ENCODE data around the gene LATS1.
"Not testable (repeated sequence)": the region's sequence is repeated elsewhere in the genome, so short reads cannot be mapped to it uniquely, and the experiment has no call there.

LATS1 gene

DNA sequence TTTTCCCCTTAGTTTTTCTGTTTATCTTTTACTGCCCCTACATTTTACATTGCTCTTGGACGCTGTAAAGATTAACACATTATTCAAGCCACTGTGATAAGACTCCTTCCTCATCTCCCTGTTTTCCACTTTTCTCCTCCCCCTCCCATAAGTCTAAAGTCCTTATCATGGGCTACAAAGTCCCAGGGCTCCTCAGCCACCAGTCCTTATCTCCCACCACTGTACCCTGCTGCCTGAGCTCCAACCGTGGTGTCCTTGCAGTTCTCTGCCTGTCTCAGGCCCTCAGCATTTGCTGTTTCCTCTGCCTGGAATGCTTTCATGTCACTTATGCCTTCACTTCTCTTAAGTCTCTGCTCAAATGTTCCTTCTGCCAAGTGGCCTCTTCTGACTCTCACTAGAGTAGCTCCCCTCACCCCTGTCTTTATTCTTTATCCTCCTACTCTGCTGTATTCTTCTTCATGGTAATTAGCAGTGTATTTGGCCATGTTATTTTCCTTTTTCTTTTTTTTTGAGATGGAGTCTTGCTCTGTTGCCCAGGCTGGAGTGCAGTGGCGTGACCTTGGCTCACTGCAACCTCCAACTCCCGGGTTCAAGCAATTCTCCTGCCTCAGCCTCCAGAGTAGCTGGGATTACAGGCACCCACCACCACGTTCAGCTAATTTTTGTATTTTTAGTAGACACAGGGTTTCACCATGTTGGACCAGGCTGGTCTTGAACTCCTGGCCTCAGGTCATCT is 10.8 kb upstream of the LATS1 start:
- DNase-seq = no peak

DNA sequence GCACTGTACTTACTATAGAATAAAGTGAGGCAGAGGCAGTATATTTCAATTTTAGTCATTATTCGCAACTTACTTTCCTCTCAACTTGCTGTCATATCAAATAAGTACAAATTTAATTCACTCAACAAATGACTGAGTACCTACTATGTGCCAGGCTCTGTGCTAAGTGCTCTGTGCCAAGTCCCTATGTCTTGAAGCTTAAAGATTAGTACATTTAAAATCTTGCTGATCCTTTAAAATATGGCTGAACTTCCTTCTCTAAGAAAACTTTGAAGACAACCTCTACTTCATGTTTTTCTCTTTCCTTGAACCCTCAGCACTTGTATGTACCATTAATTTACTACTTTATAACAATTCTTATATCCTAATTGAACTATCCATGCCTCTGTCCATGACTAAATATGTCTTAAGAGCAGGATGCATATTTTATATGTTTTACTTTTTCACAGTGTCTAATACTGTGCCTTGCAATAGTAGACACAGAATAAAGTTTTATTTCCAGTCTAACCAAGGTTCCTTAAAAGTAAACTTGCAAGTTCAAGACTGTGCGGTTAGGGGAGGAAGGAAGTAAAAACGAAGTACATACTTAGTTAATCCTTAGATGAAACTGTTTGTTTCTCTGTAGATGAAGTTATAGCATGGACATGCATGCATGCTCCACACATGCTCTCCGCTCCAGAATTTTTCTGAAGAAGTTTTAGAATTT is 10.0 kb upstream of the LATS1 start:
- DNase-seq = peak; percentile 37 to 62 (median 61)

DNA sequence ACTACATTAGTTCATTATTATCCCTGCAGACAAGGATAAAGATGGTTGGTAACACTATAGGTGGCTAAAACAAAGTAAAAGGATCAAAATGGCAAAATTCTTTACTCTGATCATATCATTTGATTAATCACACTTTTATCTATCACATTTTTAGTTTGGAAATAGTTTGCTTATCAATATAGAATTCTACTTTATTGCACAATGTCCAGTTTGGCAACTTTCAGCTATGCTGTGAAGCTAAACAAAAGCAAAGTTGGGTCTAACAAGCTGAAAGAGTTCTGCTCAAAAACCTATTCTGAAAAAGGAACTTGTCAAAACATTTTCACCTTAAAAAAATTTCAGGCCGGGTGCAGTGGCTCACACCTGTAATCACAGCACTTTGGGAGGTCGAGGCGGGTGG is 7.9 kb upstream of the LATS1 start:
- no peak for DNase-seq

DNA sequence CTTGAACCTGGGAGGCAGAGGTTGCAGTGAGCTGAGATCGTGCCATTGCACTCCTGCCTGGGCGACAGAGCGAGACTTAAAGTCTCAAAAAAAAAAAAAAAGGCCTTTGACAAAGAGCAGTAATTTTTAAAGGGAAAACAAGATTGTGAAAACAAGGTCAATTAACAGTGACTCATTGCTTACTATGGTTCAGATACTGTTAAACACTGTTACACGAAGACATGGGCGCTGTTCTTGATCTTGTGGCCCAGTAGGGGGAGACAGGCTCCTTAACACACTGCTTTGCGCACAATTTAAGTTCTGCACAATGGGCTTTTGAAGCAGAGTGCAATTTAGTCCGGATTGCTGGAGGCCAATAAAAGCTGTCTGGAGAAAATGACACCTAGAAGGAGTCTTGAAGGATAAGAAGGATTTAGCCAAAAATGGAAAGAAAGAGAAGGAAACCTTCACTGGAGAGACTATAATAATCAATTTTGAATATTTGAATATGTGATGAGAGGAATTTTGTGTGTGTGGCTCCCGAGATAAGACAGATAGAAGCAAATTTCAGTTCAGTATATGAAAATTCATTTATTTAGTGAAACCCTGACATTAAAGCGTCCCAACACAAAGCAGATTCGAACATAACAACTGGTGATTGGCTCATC is 6.0 kb upstream of the LATS1 start:
- DNase-seq = peak; percentile 82 to 88 (median 87)

DNA sequence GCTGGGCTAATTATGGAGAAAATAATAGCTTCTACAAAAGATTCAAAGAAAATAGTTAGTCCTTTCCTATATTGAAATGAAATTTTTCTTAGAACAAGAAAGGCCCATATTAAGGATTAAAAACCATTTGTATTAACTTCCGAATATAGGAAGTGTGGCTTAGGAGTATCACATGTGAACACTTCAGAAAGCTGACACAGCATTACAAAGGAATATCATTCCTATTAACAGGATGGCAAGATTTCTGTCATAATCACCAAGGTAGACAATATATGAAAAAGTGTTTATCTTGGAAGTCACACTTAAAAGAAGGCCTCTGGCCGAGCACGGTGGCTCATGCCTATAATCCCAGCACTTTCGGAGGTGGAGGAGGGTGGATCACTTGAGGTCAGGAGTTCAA is 5.4 kb upstream of the LATS1 start:
- no peak for DNase-seq

DNA sequence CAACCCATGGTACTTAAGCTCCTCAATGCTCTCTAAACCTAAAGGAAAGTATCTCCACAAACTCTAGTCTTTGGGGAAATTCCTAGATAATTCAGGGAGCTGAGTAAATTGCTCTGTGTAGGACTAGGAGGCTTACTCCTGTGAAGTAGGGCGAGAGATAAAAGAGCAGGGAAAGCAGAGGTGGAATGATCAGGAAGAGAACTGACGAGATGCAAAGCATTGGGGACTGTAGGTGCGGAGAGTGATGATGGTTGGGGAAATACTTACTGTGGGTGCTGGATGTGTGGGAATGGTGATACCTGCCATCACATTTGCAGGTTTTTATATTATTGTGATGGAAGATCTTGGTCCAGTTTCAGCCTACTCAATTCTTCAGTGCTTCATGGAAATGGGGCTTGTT is 1.6 kb upstream of the LATS1 start:
- DNase-seq = no peak

DNA sequence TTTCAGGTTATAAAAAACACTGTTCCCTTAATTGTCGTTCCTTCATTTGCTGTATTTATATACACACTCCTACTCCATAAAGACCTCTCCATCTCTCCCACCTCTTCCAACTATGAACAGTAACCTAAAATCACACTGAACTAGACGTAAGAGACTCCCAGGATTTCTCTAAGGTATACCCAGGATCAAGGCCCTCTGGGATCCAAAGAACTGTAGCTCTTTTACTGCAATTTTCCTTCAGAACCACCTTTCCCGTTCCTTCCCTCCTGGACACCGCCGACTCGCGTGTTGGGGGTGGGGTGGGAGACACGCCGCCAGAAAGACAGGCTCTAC is 680 bp downstream of the LATS1 start:
- DNase-seq = peak in 1 of 3 donors; percentile 2

DNA sequence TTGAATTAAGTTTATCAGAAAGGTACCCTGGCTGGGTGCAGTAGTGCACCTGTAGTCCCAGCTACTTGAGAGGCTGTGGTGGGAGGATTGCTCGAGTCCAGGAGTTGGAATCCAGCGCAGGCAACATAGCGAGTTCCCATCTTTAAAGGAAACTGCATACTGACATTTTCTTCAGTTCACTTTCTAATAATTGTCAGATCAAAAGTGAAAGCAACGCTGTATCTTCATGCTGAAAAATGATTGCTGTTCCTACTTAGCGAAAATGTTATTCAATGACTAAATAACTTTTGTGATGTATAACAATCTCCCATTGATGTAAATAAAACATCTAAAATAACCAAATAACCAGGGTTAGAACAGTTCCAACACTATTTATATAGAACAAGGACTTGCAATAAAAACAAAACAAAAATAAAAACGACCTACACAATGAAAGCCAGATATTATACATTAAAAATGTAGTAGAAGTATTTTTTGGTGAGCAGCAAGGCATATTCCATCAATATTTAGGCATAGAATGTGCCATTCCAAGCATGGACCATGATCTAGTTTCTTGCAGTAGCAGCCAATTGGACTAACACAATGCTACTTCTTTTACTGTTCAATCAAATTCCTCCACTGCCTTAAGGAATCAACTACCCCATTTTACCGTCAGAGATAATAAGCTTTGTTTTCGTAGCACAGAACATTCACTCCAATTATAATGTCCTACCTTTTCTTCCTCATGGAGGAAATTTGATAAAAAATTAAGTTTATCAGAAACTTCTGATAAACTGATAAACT is 1.5 kb downstream of the LATS1 start:
- DNase-seq = peak; percentile 19 to 64 (median 46)

DNA sequence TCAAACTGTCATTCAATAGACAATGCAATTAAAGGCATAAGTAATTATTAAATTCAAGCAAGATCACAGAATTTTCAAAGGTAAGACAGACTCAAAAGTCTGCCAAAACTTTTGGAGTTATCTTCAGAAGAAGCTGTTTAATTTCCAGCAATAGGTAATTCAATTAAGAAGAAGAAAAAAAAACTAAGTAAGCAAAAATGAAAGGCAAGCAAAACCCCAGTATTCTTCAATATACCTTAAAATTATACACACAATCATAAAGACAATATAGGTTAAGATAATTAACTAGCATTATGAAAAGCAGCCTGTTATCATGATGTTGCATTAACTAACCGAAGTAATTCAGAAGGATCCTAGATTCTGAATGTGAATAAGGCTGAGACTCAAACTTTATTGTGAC is 3.5 kb downstream of the LATS1 start:
- DNase-seq = no peak

DNA sequence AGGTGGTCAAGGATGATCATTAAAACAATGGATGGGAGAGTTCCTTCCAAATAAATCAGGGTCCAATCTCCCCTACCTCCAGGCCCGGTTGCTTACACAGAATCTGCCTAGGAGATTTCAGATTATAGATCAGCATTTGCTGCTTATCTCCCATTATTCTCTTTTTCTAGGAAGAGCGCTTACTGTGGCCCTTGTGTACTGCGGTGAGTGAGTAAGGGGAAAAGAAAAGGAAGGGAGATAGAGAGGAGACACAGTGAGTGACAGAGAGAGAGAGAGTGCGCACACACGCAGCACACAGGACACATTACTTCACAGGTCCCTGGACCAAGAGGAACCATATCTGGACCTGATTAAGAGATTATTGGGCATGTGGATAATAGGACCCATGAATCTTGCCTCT is 6.2 kb downstream of the LATS1 start:
- no peak for DNase-seq

DNA sequence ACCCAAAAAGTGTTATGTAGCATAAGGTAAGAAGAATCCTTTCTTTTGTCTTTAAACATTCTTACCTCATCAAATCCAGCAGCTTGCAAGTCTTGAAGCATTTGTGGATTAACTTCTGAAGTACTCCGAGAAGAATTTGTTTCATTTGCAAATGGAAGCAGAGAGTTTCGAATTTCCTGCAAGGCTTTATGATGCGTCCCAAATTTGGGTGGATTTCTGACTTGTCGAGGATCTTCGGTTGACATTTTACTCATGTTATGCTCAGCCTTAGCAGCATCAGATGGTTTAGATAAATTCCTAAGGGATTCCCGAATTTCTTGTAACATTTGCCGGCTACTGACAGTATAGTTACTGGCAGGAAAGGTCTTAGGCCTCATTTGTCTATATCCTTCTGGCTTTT is 16.2 kb downstream of the LATS1 start:
- no peak for DNase-seq

DNA sequence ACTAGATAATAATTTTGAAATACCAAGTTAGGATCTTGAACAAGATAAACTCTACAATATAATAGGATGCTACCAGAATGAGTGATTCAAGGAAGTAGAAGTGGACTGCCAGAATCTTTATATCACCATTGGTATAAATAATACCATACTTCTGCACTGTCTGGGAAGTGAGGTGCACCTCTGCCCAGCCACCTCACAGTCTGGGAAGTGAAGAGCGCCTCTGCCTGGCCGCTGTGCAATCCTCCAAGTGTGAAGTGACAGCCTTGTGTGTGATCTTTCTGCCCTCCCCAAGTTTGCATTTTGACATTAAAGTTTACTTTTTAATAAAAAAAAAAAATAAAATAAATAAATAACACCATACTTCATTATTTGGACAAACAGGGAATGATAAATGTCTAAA is 18.8 kb downstream of the LATS1 start:
- DNase-seq = no peak

DNA sequence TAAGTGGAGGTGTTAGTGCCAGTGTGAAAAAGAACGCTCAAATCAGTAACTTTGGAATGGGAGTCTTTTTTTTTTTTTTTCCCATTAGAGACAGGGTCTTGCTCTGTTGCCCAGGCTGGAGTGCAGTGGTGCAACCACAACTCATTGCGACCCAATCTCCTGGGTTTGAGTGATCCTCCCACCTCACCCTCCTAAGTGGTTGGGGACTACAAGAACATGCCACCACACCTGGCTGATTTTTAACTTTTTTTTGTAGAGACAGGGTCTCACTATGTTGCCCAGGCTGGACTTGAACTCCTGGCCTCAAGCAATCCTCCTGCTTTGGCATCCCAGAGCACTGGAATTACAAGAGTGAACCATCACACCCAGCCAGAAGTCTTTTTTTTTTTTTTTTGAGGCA is 19.7 kb downstream of the LATS1 start:
- DNase-seq = no peak

DNA sequence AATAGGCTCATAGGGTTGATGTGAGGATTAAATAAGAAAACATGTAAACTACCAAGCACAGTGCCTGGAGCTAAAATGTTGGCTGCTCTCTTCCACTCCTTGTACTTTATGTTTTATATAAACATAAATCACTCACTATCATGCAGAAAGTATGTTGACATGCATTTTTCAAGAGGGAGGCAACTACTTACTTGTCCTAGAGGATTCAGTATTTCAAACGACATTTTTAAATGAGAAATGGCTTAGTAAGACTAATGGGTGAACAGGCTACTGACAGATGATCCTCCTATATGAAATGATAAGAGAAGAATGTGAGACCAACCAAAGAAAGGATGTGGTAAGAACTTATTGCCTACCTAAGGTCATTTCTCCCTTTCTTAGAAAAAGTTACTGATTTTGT is 21.0 kb downstream of the LATS1 start:
- no peak for DNase-seq

DNA sequence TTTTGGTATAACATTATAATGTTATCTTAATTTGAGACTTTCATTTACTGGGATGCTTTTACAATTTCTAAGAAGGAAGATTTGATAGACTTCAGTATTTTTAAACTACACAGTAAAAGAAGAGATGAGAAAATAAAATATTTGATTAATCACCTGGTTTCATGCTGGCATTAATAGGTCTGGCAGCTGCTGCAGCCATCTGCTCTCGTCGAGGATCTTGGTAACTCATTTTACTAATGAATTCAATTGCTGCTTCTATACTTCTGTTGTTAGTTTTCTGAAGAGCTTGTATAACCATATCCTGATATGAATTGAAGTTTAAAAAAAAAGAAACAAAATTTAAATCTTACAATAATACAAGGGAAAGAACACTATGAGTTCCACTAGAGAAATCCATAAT is 23.0 kb downstream of the LATS1 start:
- no peak for DNase-seq

DNA sequence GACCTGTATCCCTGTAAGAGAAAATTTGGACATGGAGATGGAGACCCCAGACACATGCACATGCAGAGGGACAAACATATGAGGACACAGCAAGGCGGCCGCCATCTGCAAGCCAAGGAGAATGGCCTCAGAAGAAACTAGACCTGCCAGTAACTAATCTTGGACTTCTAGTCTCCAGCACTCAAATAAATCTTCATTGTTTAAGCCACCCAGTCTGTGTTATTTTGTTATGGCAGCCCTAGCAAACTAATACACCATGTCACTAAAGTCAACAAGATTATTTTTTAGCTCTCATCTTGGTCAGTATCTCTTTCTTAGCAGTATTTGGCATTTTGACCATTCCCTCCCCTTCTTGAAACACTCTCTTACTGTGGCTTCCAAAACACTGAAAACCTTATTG is 26.7 kb downstream of the LATS1 start:
- DNase-seq = no peak

DNA sequence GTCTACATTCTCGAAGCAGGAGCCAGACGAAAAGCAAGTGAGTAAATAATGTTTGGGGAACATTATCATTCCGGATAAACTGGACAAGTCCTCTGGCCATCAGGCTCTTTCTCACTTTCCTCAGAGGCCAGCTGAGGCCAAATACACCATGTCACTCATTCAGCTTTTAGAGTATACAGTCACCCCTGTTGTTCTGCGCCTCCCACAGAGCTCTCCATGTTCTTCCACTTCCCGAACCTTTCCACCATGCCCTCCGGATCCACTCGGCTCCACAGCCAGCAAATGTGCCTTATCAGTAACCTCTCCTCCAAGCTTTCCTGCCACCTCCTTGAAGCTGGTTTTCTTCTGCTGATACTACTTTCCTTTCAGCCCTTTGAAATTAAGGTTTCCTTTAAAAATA is 31.7 kb downstream of the LATS1 start:
- no peak for DNase-seq

DNA sequence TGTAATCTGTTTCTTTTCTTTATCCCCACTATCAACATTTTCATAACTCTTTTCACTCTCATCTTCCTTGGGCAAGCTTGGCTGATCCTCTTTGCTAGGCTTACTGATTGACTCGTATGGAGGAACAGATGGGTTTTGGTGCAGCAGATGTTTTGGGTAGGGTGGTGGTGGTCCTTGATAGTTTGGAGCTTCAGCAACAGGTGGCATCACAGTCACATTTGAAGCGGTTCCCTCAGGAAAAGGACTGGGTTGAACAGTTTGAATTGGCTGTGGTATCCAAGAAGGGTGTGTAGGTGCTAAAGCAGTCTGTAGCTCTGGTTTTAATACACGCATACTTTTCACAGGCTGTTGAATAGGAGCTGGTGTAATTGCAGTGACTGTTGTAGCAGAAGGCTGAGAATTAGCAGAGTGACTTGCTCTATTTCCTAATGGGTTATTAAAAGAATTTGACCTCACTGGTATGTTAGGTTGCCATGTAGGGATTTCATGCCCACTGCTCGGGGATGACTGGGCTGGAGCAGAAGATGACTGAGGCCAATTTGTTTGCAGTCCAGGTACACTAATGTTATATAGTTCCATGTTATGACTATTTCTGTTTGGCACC is 34.5 kb downstream of the LATS1 start:
- DNase-seq = no peak

DNA sequence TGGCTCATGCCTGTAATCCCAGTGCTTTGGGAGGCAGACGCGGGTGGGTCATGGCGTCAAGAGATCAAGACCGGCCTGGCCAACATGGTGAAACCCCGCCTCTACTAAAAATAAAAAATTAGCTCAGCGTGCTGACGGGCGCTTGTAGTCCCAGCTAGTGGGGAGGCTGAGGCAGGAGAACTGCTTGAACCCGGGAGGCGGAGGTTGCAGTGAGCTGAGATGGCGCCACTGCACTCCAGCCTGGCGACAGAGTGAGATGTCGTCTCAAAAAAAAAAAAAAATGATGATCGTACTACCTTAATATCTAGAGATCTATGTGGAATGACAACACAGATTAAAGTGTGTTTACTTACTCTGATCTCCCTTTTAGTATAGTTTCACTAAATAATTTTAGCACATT is 36.1 kb downstream of the LATS1 start:
- not testable (repeated sequence) for DNase-seq

DNA sequence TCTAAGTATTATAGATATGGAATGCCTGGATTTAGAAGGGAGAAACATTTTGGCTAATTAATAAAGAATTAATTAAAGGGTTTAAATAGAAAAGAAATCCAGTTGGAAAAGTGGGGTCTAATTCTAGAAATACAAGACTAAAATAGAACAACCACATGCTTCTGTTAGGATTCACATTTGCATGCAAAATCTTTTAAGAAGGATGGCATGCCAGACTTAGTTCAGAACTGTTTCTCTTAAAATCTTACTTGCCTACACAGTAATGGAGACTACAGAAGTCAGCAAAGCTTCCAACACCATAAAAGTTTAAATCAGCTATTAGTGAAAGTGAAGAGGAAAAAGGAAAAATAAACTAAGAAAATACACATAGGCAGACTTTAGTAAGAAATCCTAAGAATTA is 36.7 kb downstream of the LATS1 start:
- no peak for DNase-seq

DNA sequence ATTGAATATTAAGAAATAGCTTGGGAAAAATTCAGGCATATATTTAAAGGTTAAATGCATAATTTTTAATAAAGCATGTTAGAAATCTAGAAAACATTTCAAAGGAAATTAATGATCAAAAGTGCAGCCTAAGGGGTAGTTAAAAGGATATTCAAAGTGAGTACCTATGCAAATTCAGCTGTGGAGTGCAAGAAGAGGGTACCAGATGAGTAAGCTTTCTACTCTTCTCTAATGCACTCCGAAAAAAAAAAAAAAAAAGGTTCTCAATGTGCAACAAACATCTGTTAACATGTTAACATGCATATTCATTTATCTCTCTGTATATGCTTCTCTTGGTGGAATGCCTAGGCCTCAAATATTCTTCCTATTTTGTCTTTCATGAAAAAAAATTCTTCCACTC is 37.4 kb downstream of the LATS1 start:
- no peak for DNase-seq

DNA sequence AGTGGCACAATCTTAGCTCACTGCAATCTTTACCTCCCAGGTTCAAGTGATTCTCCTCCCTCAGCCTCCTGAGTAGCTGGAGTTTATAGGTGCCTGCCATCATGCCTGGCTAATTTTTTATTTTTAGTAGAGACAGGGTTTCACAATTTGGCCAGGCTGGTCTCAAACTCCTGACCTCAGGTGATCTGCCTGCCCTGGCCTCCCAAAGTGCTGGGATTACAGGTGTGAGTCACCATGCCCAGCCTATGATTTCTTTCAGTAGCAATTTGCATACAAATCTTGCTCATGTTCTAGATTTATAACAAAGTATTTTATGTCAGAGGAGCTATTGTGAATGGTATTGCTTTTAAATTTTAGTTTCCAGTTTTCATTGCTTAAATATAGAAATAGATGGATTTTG is 45.6 kb downstream of the LATS1 start:
- not testable (repeated sequence) for DNase-seq

DNA sequence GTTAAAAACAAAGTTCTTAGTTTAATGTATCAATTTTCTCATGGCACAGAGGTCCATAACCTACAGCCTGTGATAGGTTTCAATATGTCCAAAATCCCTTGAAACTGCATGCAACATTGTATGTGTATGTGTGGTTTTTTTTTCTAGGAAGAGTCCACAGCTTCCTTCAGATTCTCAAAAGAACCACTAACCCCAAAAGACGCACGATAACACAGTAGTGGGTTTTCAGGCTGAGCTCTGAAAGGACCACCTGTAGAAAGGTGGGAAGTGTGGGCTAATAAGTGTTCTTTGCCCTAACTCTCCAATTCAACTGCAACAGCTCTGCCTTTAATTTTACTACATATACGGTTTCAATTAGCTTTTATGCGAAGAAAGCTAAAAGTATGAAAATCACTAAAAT is 57.9 kb downstream of the LATS1 start:
- DNase-seq = no peak

All from suppressor macrophage treated with lipopolysaccharide for 1 hour (primary cell).